ENCODE results near the gene ATP9B. TPM values are rescaled to one million over a fixed set of nuclear protein-coding genes. Genes with fewer than 3 reads are reported as not detected.

Gene ATP9B
- total and polyA plus RNA-seq, 10 donors, result 7.5 to 58.4 (median 42.7) TPM

DNA sequence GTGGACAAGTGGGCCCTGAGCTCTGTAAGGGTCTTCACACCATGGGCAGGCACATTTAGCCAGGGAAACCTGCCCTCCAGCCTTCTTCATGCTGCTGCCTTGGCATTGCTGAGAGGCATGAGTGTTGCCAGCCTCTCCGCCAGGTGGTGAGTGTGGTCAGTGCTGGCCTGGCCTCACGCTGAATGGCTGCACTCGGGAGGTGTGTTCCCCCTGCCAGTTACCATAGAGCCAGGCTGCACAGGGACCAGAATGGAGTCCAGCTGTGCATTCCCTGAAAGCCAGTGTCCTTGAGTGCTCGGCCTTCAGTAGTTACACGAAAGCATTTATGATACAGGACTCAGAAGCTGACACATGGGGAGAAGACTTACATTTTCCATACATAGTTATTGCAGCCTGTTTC, 139.7 kb downstream of the ATP9B start:
- H3K27me3 ChIP-seq (replicated peaks in 1 of 7), result no peaks in the 10 kb centered on the region
- WGBS, 5 donors, result 77 to 89% (median 81%) methylated on average over 5 of the region's 5 CpGs
- intact Hi-C loops (cut with DNase I; ENCODE audit: low total_unique reads), result no loop called here
- H3K4me3 ChIP-seq, result no peak overlapping the region
- no peaks in the 10 kb centered on the region for H3K4me1 ChIP-seq
- peaks cover 0 to 53% (median 14%) of the 10 kb centered on the region in 6 donors for H3K36me3 ChIP-seq
- TF ChIP-seq, protein P1, sequence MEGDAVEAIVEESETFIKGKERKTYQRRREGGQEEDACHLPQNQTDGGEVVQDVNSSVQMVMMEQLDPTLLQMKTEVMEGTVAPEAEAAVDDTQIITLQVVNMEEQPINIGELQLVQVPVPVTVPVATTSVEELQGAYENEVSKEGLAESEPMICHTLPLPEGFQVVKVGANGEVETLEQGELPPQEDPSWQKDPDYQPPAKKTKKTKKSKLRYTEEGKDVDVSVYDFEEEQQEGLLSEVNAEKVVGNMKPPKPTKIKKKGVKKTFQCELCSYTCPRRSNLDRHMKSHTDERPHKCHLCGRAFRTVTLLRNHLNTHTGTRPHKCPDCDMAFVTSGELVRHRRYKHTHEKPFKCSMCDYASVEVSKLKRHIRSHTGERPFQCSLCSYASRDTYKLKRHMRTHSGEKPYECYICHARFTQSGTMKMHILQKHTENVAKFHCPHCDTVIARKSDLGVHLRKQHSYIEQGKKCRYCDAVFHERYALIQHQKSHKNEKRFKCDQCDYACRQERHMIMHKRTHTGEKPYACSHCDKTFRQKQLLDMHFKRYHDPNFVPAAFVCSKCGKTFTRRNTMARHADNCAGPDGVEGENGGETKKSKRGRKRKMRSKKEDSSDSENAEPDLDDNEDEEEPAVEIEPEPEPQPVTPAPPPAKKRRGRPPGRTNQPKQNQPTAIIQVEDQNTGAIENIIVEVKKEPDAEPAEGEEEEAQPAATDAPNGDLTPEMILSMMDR (IDR thresholded peaks at IDR 0.05 in 8 of 11, conservative IDR thresholded peaks at IDR 0.05 in 3 of 11), result no peak
- TF ChIP-seq POLR2AphosphoS5 (IDR thresholded peaks at IDR 0.05) (no peak), POLR2A (IDR thresholded peaks at IDR 0.05) (no peak)
- DNase-seq, result no peak
- no peaks in the 10 kb centered on the region for H3K9me3 ChIP-seq
- H3K27ac ChIP-seq, result no peak overlapping the region

- no peak for TF ChIP-seq POLR2A (IDR thresholded peaks at IDR 0.05)
- TF ChIP-seq POLR2AphosphoS5 (IDR thresholded peaks at IDR 0.05), result no peak
- TF ChIP-seq, protein P1 (IDR thresholded peaks at IDR 0.05 in 8 of 11, conservative IDR thresholded peaks at IDR 0.05 in 3 of 11), result no peak
- DNase-seq, result no peak
- intact Hi-C loops (cut with DNase I; ENCODE audit: low total_unique reads), result no loop called here
- Histone ChIP-seq H3K27ac (no peak overlapping the region), H3K9me3 (no peaks in the 10 kb centered on the region), H3K27me3 (replicated peaks in 1 of 7) (no peaks in the 10 kb centered on the region), H3K36me3 (peaks cover 0 to 46% (median 14%) of the 10 kb centered on the region in 6 donors), H3K4me3 (no peak overlapping the region), H3K4me1 (no peaks in the 10 kb centered on the region)
- 92 to 96% (median 95%) methylated on average over 16 of the region's 16 CpGs for WGBS, 5 donors
Measured at GRCh38 chr18:79210002-79210910, 141.1 kb downstream of the ATP9B start.

DNA sequence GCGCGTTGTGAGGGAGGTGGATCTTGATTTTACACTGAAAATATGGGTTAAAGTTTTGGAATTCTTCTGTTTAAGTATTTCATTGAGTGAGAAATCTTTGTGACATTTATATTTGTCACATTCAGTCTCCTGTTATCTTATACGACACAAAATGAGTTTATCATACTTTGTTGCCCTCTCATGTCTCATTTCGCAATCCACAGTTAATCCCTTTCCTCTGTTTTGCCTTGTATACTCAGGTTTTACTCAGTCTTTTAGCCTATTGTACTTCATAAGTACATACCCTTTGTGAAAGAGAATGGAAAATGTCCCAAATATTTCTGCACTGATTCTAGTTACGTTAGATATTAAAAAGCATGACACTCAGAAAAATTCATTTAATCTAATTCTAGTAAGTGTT, 142.7 kb downstream of the ATP9B start:
- Histone ChIP-seq H3K4me3 (no peak overlapping the region), H3K9me3 (no peaks in the 10 kb centered on the region), H3K27me3 (replicated peaks in 1 of 7) (no peaks in the 10 kb centered on the region), H3K36me3 (peaks cover 0 to 46% (median 11%) of the 10 kb centered on the region in 6 donors), H3K27ac (no peak overlapping the region), H3K4me1 (no peaks in the 10 kb centered on the region)
- no peak for DNase-seq
- TF ChIP-seq POLR2A (IDR thresholded peaks at IDR 0.05), result no peak
- TF ChIP-seq, protein P1 (IDR thresholded peaks at IDR 0.05 in 8 of 11, conservative IDR thresholded peaks at IDR 0.05 in 3 of 11), result no peak
- no peak for TF ChIP-seq POLR2AphosphoS5 (IDR thresholded peaks at IDR 0.05)
- intact Hi-C loops (cut with DNase I; ENCODE audit: low total_unique reads), result no loop called here
- WGBS, 5 donors, result 86 to 94% (median 89%) methylated on average over 5 of the region's 5 CpGs

GRCh38 chr18:79214056-79214455, 144.9 kb downstream of the ATP9B start:
- no peak for DNase-seq
- TF ChIP-seq POLR2A (IDR thresholded peaks at IDR 0.05) (no peak), POLR2AphosphoS5 (IDR thresholded peaks at IDR 0.05) (no peak)
- TF ChIP-seq, protein P1 (IDR thresholded peaks at IDR 0.05 in 8 of 11, conservative IDR thresholded peaks at IDR 0.05 in 3 of 11), result no peak
- Histone ChIP-seq H3K9me3 (no peaks in the 10 kb centered on the region), H3K36me3 (peaks cover 0 to 46% (median 4%) of the 10 kb centered on the region in 6 donors), H3K27me3 (replicated peaks in 1 of 7) (no peaks in the 10 kb centered on the region), H3K4me3 (no peak overlapping the region), H3K27ac (no peak overlapping the region), H3K4me1 (no peaks in the 10 kb centered on the region)
- intact Hi-C loops (cut with DNase I; ENCODE audit: low total_unique reads), result no loop called here
- WGBS, 5 donors, result 95 to 98% (median 96%) methylated on average over 3 of the region's 3 CpGs

Data from spleen (tissue), 11 donors.